NCI-H1105 treated with DMSO at 0.1 percent for 48 hours (cell line): ENCODE measurements around the gene MYOD1.

Experiments
- DNase-seq: peaks from one replicate; lab custom pipeline; 2025; lab: John Stamatoyannopoulos, UW

MYOD1 gene

GRCh38 chr11:17734986-17735817 is 15.8 kb downstream of the MYOD1 start:
- peak; percentile 38 for DNase-seq

- DNase-seq, result no peak
Measured at GRCh38 chr11:17735818-17736578, 16.6 kb downstream of the MYOD1 start.

DNA sequence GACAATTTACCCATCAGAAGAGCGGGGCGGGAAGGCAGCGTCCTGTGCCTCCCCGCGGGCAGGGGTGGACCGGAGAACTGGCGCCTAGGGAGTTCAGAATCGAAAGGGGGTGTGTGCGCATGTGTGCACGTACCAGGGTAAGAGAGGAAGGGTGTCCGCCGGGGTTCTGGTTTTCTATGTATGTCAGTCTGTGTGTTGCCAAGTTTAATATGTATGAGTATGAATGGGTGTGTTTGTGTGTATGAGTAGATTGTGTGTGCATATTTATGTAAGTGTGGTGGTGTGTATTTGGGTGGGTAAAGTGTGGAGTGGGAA is 17.2 kb downstream of the MYOD1 start:
- no peak for DNase-seq

DNA sequence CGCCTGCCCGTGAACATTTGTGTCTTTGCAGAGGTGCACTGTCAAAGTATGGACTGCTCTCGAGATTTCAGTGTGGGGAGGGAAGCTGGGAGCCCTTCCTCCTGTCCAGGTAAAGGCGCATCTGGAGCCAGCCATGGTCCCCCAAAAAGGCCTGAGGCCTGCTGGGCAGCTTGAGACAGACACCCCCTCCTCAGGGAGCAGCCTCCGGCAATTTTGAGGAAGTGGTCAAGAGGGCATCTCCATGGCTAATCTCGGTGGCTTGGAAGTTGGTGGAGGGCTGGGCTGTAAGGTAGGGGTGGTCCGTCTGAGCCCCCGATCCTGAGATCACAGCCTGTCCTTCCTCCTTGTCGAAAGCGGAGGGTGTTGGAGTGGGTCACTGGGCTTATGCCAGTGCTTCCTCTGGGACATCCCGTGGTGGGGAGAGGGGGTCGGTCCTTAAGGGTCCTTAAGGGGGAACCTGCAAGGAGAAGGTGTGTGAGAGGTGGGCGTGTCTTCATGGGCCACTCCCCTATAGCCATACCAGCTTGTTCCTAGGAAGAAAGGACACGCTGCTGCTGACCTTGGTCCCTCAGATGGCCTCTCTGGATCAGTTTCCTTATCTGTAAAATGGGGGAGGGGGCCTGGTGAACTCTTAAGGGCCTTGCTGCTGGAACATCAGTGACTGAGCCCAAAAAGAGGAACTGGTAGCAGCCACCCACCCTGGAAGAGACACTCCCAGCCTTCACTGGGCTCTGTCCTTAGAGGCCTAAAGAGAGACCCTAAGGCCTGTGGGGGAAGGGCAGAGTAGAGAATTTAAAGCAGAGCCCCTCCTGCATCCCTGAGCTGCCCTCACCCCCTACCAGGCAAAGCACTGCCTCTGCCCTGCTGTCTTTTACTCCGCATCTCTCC is 17.8 kb downstream of the MYOD1 start:
- no peak for DNase-seq

DNA sequence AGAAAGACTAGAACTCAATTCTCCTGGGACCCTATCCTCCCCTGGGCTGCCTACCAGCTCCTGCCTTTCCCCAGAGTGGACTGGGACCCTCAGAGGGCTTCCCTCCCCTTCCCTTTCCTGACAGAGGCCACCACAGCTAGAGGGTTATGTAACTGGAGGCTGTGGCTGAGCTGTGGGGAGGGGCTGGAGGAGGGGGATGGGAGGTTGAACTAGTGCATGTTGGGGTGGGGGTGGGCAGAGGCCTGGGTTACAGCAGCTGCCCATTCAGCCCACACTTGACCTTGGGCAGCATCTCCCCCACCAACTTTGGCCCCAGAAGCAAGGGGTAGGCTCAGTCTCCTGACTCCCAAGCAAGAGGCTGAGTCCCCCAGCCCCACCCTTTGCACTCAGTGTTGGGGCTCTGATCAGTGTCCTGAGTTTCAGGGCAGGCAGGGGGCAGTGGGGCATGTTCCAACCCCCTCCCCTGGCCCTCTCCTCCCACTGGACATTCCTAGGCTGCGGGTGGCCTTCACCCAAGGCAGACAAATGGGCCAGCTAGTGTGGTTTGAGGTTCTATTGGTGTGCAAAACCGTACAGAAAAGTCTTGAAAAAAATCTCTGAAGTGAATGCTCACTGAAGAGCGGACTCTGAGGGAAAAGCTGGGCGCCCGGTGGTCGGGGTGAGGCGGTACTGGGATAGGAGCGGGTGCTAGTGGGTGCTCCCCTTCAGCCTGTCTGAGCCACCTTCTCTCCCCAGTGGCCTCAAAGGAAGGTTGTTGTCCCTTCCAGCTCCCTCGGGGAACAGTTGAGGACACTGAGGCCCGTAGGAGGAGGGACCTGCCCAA is 19.0 kb downstream of the MYOD1 start:
- DNase-seq, result no peak

- no peak for DNase-seq
Measured at GRCh38 chr11:17739945-17740338, 20.6 kb downstream of the MYOD1 start.

GRCh38 chr11:17740649-17741235 is 21.4 kb downstream of the MYOD1 start:
- DNase-seq, result no peak

GRCh38 chr11:17741487-17741886 is 22.1 kb downstream of the MYOD1 start:
- no peak for DNase-seq

DNA sequence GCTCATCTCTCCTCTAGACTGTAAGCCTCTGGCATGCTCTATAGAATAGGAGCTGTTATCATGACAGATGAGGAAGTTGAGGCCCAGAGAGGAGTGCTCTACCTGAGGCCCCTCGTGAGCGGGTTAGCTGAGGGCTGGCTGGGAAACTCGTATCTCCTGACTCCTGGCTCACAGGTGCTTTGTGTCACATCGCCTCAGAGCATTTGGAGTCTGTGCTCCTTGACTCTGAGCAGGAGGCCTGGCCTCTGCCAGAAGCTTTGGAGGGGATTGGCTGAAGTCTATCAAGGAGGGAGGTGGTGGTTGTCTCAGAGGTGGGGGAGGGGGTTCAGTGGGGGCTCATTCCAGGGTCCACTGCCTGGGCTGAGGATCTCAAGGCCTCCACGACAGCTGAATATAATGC is 22.6 kb downstream of the MYOD1 start:
- DNase-seq, result no peak

- no peak for DNase-seq
Measured at GRCh38 chr11:17743026-17743807, 23.8 kb downstream of the MYOD1 start.

GRCh38 chr11:17743808-17744119 is 24.4 kb downstream of the MYOD1 start:
- no peak for DNase-seq

DNA sequence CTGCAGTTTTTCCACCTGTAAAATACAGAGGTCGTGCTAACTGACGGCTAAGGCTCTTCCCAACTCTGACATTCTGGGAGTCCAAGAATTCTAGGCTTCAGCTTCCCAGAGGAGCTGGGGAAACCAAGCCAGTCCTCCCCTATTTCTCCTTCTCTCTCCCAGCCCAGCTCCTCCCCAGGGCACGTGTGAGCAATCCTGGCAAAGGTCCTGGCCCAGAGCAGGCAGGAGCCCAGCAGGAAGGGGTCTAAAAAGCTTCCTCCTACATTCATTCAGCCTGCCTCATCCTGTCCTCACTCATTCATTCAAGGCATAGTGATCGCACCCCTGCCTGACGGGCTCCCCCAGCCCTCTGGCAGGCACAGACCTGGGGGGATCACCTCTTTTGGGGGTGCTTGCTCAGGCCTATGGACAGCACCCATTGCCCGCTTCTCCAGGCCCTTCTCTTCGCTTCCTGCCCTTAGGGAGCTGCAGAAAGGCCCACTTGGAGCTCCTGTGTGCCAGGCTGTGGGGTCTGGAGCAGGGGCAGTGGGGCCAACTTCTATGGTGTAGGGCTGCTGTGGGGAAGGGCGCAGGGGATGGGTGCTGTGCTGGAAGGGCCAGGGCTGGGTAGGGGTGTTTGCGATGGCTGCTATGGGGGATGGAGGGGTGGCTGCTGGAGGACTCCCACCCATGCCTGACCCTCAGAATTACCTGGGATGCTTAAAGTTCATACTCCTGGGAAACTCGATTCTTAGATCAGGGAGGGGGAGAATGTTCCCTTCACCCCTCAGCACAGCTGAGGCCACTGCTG is 25.0 kb downstream of the MYOD1 start:
- DNase-seq, result no peak

- no peak for DNase-seq
Measured at GRCh38 chr11:17745023-17745772, 25.8 kb downstream of the MYOD1 start.

DNA sequence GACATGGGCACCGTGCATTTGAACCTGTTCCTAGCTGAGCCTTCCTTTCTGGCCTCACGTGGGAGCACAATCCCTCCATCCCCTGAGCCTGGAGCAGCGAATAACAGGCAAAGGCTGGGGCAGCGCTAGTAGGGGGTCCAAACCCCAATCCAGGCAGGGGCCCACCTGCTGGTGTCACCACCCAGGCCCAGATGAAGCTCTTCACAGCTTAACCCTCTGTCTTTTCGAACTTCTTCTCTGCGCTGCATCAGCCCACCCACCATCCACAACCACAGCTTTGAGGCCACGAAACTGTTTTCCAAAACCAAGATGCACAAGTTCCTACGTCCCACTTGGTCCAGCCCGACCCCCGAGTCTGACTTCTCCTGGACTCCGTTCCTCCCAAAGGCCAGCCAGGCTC is 26.7 kb downstream of the MYOD1 start:
- DNase-seq, result no peak

GRCh38 chr11:17747131-17747955 is 28.0 kb downstream of the MYOD1 start:
- no peak for DNase-seq

DNA sequence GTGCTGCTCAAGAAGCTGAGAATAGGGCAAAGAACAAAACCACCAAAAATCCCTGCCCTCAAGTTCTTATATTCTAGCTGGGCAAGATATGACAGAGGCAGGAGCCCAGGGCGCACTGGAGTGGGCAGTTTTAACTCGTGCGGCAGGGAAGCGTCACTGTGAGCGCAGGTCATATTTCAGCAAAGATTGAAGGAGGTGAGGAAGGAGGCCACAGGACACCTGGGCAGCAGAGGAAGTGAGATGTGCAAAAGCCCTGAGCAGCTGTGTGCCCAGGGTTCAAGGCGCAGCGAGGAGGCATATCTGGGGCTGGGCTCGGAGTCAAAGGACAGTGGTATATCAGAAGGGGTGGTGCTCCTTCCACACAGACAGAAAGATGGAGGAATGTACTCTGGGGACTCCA is 28.7 kb downstream of the MYOD1 start:
- no peak for DNase-seq

GRCh38 chr11:17748761-17749721 is 29.7 kb downstream of the MYOD1 start:
- DNase-seq, result no peak
